GM23338 (cell line): ENCODE data around the gene OR6V1.

Experiments used
- CREB1 ChIP-seq: fragments of 250-450 bp; sonication (Bioruptor Pico); IDR thresholded peaks from 2 replicates; pipeline ENCODE4 v1.5.0; 2020; ENCODE audit warnings: low read depth, mild to moderate bottlenecking, moderate library complexity
- CTCF ChIP-seq, 2 experiments: fragments of 200-600 bp in 1 of 2; sonication (generic) in 1 of 2; conservative IDR thresholded peaks; 2 replicates each; pipeline versions ENCODE4 v1.5.1 to v1.6.1; 2016 to 2017; ENCODE audit warnings: antibody characterized with exemption in 2 of 2, low read depth in 2 of 2, mild to moderate bottlenecking in 2 of 2, moderate library complexity in 1 of 2
- ETS1 ChIP-seq: IDR thresholded peaks from 2 replicates; pipeline ENCODE4 v1.6.1; 2016; ENCODE audit warnings: antibody characterized with exemption
- EZH2 ChIP-seq: fragments of 200-600 bp; sonication (generic); IDR thresholded peaks from one replicate; pipeline ENCODE4 v1.8.0; 2017; ENCODE audit warnings: antibody characterized with exemption, mild to moderate bottlenecking, low read depth; ENCODE audit not compliant: unreplicated experiment
- EZH2phosphoT487 ChIP-seq: fragments of 200-600 bp; sonication (generic); IDR thresholded peaks from one replicate; pipeline ENCODE4 v1.8.1; 2018; ENCODE audit warnings: antibody characterized with exemption; ENCODE audit not compliant: unreplicated experiment
- JUNB ChIP-seq: IDR thresholded peaks from one replicate; pipeline ENCODE4 v1.6.1; 2016; ENCODE audit warnings: antibody characterized with exemption; ENCODE audit not compliant: unreplicated experiment
- NANOG ChIP-seq: IDR thresholded peaks from 2 replicates; pipeline ENCODE4 v1.6.1; 2016; ENCODE audit warnings: antibody characterized with exemption, borderline replicate concordance
- POLR2AphosphoS5 ChIP-seq: IDR thresholded peaks from 2 replicates; pipeline ENCODE4 v1.6.1; 2016; ENCODE audit warnings: antibody characterized with exemption, low read depth
- REST ChIP-seq: IDR thresholded peaks from one replicate; pipeline ENCODE4 v1.6.1; 2018; ENCODE audit warnings: antibody characterized with exemption; ENCODE audit not compliant: unreplicated experiment
- STAT1 ChIP-seq: IDR thresholded peaks from one replicate; pipeline ENCODE4 v1.6.1; 2016; ENCODE audit warnings: antibody characterized with exemption; ENCODE audit not compliant: unreplicated experiment
- ZNF114 ChIP-seq: fragments of 250-450 bp; sonication (Bioruptor Pico); IDR thresholded peaks from 2 replicates; pipeline ENCODE4 v1.5.0; 2020; ENCODE audit warnings: mild to moderate bottlenecking, moderate library complexity
- ZNF331 ChIP-seq: fragments of 250-450 bp; sonication (Bioruptor Pico); IDR thresholded peaks from 2 replicates; pipeline ENCODE4 v1.5.0; 2020; ENCODE audit warnings: low read depth, mild to moderate bottlenecking, moderate library complexity
- ZNF462 ChIP-seq: fragments of 250-450 bp; sonication (Bioruptor Pico); IDR thresholded peaks from 2 replicates; pipeline ENCODE4 v1.5.0; 2020; ENCODE audit warnings: mild to moderate bottlenecking, moderate library complexity

GRCh38 chr7:143005632-143006260, 46.4 kb upstream of the OR6V1 start:
- TF ChIP-seq EZH2, result no peak
- no peak for TF ChIP-seq CTCF (conservative IDR thresholded peaks at IDR 0.05; ENCODE audit: low read depth in 2 of 2)
- no peak for TF ChIP-seq NANOG
- no peak for TF ChIP-seq JUNB
- no peak for TF ChIP-seq POLR2AphosphoS5
- no peak for TF ChIP-seq REST
- TF ChIP-seq EZH2phosphoT487, result no peak
- no peak for TF ChIP-seq ETS1
- TF ChIP-seq CREB1 (CRISPR knock-in tag), result no peak
- TF ChIP-seq ZNF462 (CRISPR knock-in tag), result no peak
- TF ChIP-seq STAT1, result no peak
- TF ChIP-seq ZNF331 (CRISPR knock-in tag), result no peak
- no peak for TF ChIP-seq ZNF114 (CRISPR knock-in tag)
